ENCODE data around the gene CTCFL.

CTCFL gene

GRCh38 chr20:57524511-57525176, at the start of gene CTCFL:
CTCFL (minus strand) TSS chr20:57525140; CDS start chr20:57524205, 935 bp downstream.
- DNase-seq (ENCODE audit: low spot score), result no peak
- no peak within 1 kb of the TSS for H3K27ac ChIP-seq
- no peak for TF ChIP-seq CTCF (conservative IDR thresholded peaks at IDR 0.05; ENCODE audit: low read depth)
- ChIA-PET POLR2A (ENCODE audit: low non-redundant PET) (no interaction called here), CTCF (no interaction called here)

- no peak for DNase-seq (ENCODE audit: low spot score)
- no peak overlapping the region for H3K27ac ChIP-seq
- ChIA-PET CTCF (no interaction called here), POLR2A (ENCODE audit: low non-redundant PET) (no interaction called here)
- no peak for TF ChIP-seq CTCF (conservative IDR thresholded peaks at IDR 0.05; ENCODE audit: low read depth)
Observed at GRCh38 chr20:57573894-57574293, 49.0 kb upstream of the CTCFL start.

GRCh38 chr20:57573242-57573641, 48.3 kb upstream of the CTCFL start:
- no peak for DNase-seq (ENCODE audit: low spot score)
- H3K27ac ChIP-seq, result no peak overlapping the region
- POLR2A ChIA-PET (ENCODE audit: low non-redundant PET), result no interaction called here
- CTCF ChIA-PET, result interaction anchor here (1.2 kb wide), 1 partner anchor 75 kb away, joined by 3 read pairs; no protein-coding TSS in a partner anchor
- no peak for TF ChIP-seq CTCF (conservative IDR thresholded peaks at IDR 0.05; ENCODE audit: low read depth)

GRCh38 chr20:57571782-57572416, 47.0 kb upstream of the CTCFL start:
- CTCF ChIA-PET, result interaction anchor here (0.5 to 1.2 kb wide), 4 partner anchors 29 to 876 kb away, joined by 3 to 6 read pairs (median 4); no protein-coding TSS in a partner anchor
- no peak for DNase-seq (ENCODE audit: low spot score)
- POLR2A ChIA-PET (ENCODE audit: low non-redundant PET), result interaction anchor here (0.6 kb wide), 1 partner anchor 649 kb away, joined by 7 read pairs; no protein-coding TSS in a partner anchor

GRCh38 chr20:57570920-57571319, 46.0 kb upstream of the CTCFL start:
- no peak for DNase-seq (ENCODE audit: low spot score)
- no peak for TF ChIP-seq CTCF (conservative IDR thresholded peaks at IDR 0.05; ENCODE audit: low read depth)
- POLR2A ChIA-PET (ENCODE audit: low non-redundant PET), result interaction anchor here (0.7 kb wide), 1 partner anchor 21 kb away, joined by 3 read pairs; no protein-coding TSS in a partner anchor
- H3K27ac ChIP-seq, result no peak overlapping the region
- CTCF ChIA-PET, result interaction anchor here (0.5 to 0.7 kb wide), 5 partner anchors 25 to 877 kb away, joined by 3 to 6 read pairs (median 4); no protein-coding TSS in a partner anchor

More at GRCh38 chr20:57571782-57572416, 47.0 kb upstream of the CTCFL start:
- no peak overlapping the region for H3K27ac ChIP-seq
- no peak for TF ChIP-seq CTCF (conservative IDR thresholded peaks at IDR 0.05; ENCODE audit: low read depth)

- CTCF ChIA-PET, result interaction anchor here (0.5 to 1.1 kb wide), 4 partner anchors 26 to 570 kb away, joined by 3 to 4 read pairs (median 3); no protein-coding TSS in a partner anchor
- POLR2A ChIA-PET (ENCODE audit: low non-redundant PET), result interaction anchor here (0.7 kb wide), 1 partner anchor 22 kb away, joined by 3 read pairs; no protein-coding TSS in a partner anchor
- H3K27ac ChIP-seq, result no peak overlapping the region
- no peak for TF ChIP-seq CTCF (conservative IDR thresholded peaks at IDR 0.05; ENCODE audit: low read depth)
- DNase-seq (ENCODE audit: low spot score), result no peak
Observed at GRCh38 chr20:57570145-57570850, 45.4 kb upstream of the CTCFL start.
